ENCODE data around the gene ANKRD60. TPM values are rescaled to one million over a fixed set of nuclear protein-coding genes. Genes with fewer than 3 reads are reported as not detected.

Gene ANKRD60
- total RNA-seq, 1 experiment from 2014 or later = not detected

DNA sequence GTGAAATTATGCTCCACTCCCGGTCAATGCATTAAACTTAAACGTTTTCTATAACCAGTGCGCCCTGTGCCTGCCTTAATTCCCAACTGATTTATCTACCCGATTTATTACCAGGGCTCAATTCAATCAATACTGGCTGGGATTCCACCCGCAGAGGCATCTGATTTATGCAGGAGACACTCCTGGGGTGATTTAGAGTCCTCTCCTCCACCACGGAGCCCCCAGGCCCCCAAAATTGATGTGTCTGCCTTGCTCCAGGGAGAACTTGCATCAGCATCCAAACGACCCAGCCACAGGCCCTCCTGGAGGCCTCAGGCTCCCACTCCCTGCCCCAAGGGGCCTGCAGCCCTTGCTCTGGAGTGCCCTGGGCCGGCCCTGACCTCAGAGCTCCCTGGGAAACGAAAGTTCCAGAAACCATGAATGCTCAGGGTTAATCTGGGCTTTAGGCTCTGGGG is 29.5 kb downstream of the ANKRD60 start:
- Mint-ChIP-seq H3K36me3 (ENCODE audit: insufficient read depth in 1 of 3, low read depth in 3 of 3) (no peaks in the 10 kb centered on the region; a peak in 2 of 7 replicates), H3K27me3 (ENCODE audit: low read depth) (peaks cover 8% of the 10 kb centered on the region)

More for the DNA sequence above, 29.5 kb downstream of the ANKRD60 start:
- no peaks in the 10 kb centered on the region for H3K27me3 ChIP-seq (ENCODE audit: insufficient read depth, low read length)
- H3K4me2 ChIP-seq (ENCODE audit: insufficient read depth, insufficient read length, low read length) = no peak overlapping the region
- no peak overlapping the region for H2BK15ac ChIP-seq (ENCODE audit: low read depth, low read length)
- H3K79me2 ChIP-seq (ENCODE audit: insufficient read depth, low read length) = no peaks in the 10 kb centered on the region
- no peak overlapping the region for H3K14ac ChIP-seq (ENCODE audit: insufficient read depth, low read length)
- H4K91ac ChIP-seq (ENCODE audit: insufficient read length, low read depth, low read length) = no peak overlapping the region
- no peak overlapping the region for H2BK20ac ChIP-seq (ENCODE audit: low read depth, low read length, poor library complexity, severe bottlenecking)
- H2BK120ac ChIP-seq (ENCODE audit: low read depth, low read length, poor library complexity, severe bottlenecking) = no peak overlapping the region
- H3K4me1 Mint-ChIP-seq = no peaks in the 10 kb centered on the region
- no peak overlapping the region for H3K27ac ChIP-seq (ENCODE audit: insufficient read length, low read depth, low read length)
- no peak overlapping the region for H3K23ac ChIP-seq (ENCODE audit: insufficient read length, low read depth, low read length)
- no peak overlapping the region for H3K9ac ChIP-seq (ENCODE audit: extremely low read depth, insufficient read length, low read length)
- H3K23me2 ChIP-seq (ENCODE audit: insufficient read length, low read depth, low read length, poor library complexity, severe bottlenecking) = no peaks in the 10 kb centered on the region
- H2BK5ac ChIP-seq (ENCODE audit: insufficient read length, low read length) = no peak overlapping the region
- no peaks in the 10 kb centered on the region for H4K20me1 ChIP-seq (ENCODE audit: control insufficient read depth, insufficient read depth, insufficient read length)
- DNase-seq = no peak
- no peak overlapping the region for H2AK5ac ChIP-seq (ENCODE audit: insufficient read length, low read length)
- no CpG with 5 or more reads among the region's 9 CpGs for WGBS (ENCODE audit: extremely low coverage, insufficient read length, low lambda C conversion rate)
- H2AFZ ChIP-seq (ENCODE audit: low read length) = no peak overlapping the region
- no peaks in the 10 kb centered on the region for H3K79me1 ChIP-seq (ENCODE audit: insufficient read depth, low read depth, low read length, poor library complexity, severe bottlenecking)
- H4K5ac ChIP-seq (ENCODE audit: insufficient read length, low read depth, low read length) = no peak overlapping the region
- H3K9me3 Mint-ChIP-seq = peaks cover 5 to 10% of the 10 kb centered on the region in 2 experiments
- no peaks in the 10 kb centered on the region for H3K4me1 ChIP-seq (ENCODE audit: insufficient read depth, low read length)
- TF ChIP-seq, protein P1, sequence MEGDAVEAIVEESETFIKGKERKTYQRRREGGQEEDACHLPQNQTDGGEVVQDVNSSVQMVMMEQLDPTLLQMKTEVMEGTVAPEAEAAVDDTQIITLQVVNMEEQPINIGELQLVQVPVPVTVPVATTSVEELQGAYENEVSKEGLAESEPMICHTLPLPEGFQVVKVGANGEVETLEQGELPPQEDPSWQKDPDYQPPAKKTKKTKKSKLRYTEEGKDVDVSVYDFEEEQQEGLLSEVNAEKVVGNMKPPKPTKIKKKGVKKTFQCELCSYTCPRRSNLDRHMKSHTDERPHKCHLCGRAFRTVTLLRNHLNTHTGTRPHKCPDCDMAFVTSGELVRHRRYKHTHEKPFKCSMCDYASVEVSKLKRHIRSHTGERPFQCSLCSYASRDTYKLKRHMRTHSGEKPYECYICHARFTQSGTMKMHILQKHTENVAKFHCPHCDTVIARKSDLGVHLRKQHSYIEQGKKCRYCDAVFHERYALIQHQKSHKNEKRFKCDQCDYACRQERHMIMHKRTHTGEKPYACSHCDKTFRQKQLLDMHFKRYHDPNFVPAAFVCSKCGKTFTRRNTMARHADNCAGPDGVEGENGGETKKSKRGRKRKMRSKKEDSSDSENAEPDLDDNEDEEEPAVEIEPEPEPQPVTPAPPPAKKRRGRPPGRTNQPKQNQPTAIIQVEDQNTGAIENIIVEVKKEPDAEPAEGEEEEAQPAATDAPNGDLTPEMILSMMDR (conservative IDR thresholded peaks at IDR 0.05) = no peak
- H3K4me3 Mint-ChIP-seq = no peak overlapping the region
- no peak overlapping the region for H3T11ph ChIP-seq (ENCODE audit: low read length)
- H4K8ac ChIP-seq (replicated peaks; ENCODE audit: insufficient read length, low read depth, low read length) = no peak overlapping the region
- H3K9me3 ChIP-seq (ENCODE audit: control insufficient read depth, low read depth, low read length) = no peaks in the 10 kb centered on the region
- no peak overlapping the region for H2BK12ac ChIP-seq (ENCODE audit: insufficient read length, low read depth, low read length)
- H3K56ac ChIP-seq (ENCODE audit: insufficient read length, low read depth, low read length) = no peak overlapping the region
- no peak overlapping the region for H3K18ac ChIP-seq (ENCODE audit: insufficient read length, low read depth, low read length)
- no peak overlapping the region for H3K4ac ChIP-seq (ENCODE audit: low read depth, low read length)
- H3K27ac Mint-ChIP-seq = no peak overlapping the region; a peak in 1 of 7 replicates
